ENCODE results near the gene CTNS. TPM values are rescaled to one million over a fixed set of nuclear protein-coding genes. Genes with fewer than 3 reads are reported as not detected.
"Not testable (repeated sequence)": the region's sequence is repeated elsewhere in the genome, so short reads cannot be mapped to it uniquely, and the experiment has no call there.

CTNS gene
- total RNA-seq, 1 donor from 2014 or later, result 5.9 TPM

- peak overlapping the region; percentile 62 for H3K4me3 ChIP-seq (ENCODE audit: low read depth, low read length)
- DNase-seq (ENCODE audit: low read depth), result no peak
- TF ChIP-seq CTCF (conservative IDR thresholded peaks at IDR 0.05; ENCODE audit: low read depth, low read length), result no peak
These were observed 58.7 kb downstream of the CTNS start for GRCh38 chr17:3695129-3695722.

GRCh38 chr17:3695723-3696411 is 59.3 kb downstream of the CTNS start, which contains the start of gene P2RX5:
Gene P2RX5 (minus strand): TSS chr17:3696155. CDS start chr17:3696005, 150 bp downstream.
- no peak for DNase-seq (ENCODE audit: low read depth)
- peak within 1 kb of the TSS; percentile 62 for H3K4me3 ChIP-seq (ENCODE audit: low read depth, low read length)
- TF ChIP-seq CTCF (conservative IDR thresholded peaks at IDR 0.05; ENCODE audit: low read depth, low read length), result no peak

- no peak for DNase-seq (ENCODE audit: low read depth)
- no peak overlapping the region for H3K4me3 ChIP-seq (ENCODE audit: low read depth, low read length)
- TF ChIP-seq CTCF (conservative IDR thresholded peaks at IDR 0.05; ENCODE audit: low read depth, low read length), result no peak
These were observed 60.5 kb downstream of the CTNS start for GRCh38 chr17:3697103-3697476.

GRCh38 chr17:3698139-3698538 is 61.6 kb downstream of the CTNS start:
- DNase-seq (ENCODE audit: low read depth), result no peak
- H3K4me3 ChIP-seq (ENCODE audit: low read depth, low read length), result no peak overlapping the region
- TF ChIP-seq CTCF (conservative IDR thresholded peaks at IDR 0.05; ENCODE audit: low read depth, low read length), result no peak

DNA sequence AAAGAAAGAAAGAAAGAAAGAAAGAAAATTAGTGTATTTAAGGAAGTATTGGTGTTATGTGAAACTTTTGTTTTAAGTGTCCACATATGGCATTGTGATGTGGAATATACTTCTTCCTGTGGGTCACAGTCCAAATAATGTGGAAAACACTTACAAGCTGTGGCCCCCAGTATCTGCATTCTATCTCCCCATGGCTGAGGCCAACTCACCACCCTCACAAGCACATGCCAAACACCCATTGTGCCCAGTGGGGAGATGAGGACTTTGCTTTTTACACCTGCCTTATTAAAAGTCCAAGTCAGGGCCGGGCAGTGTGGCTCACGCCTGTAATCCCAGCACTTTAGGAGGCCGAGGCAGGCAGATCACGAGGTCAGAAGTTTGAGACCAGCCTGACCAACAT is 63.4 kb downstream of the CTNS start:
- no peak for DNase-seq (ENCODE audit: low read depth)
- TF ChIP-seq CTCF (conservative IDR thresholded peaks at IDR 0.05; ENCODE audit: low read depth, low read length), result no peak
- no peak overlapping the region for H3K4me3 ChIP-seq (ENCODE audit: low read depth, low read length)

DNA sequence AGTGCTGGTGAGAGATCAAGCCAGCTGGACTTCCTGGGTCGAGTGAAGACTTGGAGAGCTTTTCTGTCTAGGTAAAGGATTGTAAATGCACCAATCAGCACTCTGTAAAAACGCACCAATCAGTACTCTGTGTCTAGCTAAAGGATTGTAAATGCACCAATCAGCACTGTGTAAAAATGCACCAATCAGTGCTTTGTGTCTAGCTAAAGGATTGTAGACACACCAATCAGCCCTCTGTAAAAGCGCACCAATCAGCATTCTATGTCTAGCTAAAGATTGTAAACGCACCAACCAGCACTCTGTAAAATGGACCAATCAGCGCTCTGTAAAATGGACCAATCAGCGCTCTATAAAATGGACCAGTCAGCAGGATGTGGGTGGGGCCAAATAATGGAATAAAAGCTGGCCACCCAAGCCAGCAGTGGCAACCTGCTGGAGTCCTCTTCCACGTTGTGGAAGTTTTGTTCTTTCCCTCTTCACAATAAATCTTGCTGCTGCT is 65.5 kb downstream of the CTNS start:
- DNase-seq (ENCODE audit: low read depth); H3K4me3 ChIP-seq (ENCODE audit: low read depth, low read length): not testable (repeated sequence)

- H3K4me3 ChIP-seq (ENCODE audit: low read depth, low read length), result no peak overlapping the region
- DNase-seq (ENCODE audit: low read depth), result no peak
- TF ChIP-seq CTCF (conservative IDR thresholded peaks at IDR 0.05; ENCODE audit: low read depth, low read length), result no peak
These were observed 68.6 kb downstream of the CTNS start for GRCh38 chr17:3704931-3705717.

DNA sequence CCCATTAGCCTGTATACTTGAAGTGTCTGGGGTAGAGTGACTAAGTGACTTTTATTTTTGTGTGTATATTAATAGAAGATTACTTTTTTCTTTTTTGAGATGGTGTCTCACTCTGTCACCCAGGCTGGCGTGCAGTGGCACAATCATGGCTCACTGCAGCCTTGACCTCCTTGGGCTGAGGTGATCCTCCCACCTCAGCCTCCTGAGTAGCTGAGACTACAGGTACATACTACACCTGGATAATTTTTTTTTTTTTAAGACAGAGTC is 69.1 kb downstream of the CTNS start:
- H3K4me3 ChIP-seq (ENCODE audit: low read depth, low read length); DNase-seq (ENCODE audit: low read depth): not testable (repeated sequence)
